ENCODE measurements around the gene ARHGEF16. TPM values are rescaled to one million over a fixed set of nuclear protein-coding genes. Genes with fewer than 3 reads are reported as not detected.

Gene ARHGEF16
- total RNA-seq, 1 experiment from 2014 or later: 17.2 TPM

DNA sequence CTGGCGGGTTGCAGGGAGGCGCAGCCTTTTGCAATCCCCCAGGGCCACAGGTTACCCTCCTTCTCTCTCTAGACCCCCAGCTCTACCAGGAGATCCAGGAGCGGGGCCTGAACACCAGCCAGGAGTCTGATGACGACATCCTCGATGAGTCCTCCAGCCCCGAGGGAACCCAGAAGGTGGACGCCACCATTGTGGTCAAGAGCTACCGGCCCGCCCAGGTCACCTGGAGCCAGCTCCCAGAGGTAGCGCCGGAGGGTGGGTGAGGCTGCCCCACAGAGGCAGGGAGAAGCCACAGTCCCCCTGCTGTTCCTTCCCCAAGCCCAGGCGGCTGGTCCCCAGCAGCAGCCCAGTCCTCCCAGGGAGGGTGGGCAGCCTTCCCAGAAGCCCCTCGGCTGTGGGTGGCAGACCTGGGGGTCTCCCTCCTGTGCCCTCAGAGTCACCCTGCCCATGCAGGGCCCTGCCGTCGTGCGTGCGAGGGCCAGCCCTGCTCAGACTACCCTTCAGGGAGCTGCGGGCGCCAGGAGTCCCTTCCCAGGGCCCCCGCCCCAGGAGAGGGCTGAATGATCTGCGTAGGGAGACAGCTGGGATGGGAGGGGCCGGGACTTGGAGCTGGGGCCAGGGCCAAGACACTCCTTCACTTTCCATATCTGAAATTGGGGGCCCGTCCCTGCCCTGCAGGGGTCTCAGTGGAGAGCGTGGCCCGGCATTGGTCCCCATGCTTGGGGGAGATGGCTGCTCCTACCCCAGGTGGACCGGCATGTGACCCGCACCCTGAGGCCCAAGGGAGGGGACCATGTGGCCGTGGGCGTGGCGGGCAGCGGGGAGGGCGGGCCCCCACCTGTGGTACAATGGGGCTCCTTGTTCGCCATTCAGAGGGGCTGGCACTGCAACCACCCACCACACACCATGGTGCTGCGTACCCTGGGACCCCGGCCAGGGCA, 12.9 kb downstream of the ARHGEF16 start (continued):
- TF ChIP-seq, protein P1, sequence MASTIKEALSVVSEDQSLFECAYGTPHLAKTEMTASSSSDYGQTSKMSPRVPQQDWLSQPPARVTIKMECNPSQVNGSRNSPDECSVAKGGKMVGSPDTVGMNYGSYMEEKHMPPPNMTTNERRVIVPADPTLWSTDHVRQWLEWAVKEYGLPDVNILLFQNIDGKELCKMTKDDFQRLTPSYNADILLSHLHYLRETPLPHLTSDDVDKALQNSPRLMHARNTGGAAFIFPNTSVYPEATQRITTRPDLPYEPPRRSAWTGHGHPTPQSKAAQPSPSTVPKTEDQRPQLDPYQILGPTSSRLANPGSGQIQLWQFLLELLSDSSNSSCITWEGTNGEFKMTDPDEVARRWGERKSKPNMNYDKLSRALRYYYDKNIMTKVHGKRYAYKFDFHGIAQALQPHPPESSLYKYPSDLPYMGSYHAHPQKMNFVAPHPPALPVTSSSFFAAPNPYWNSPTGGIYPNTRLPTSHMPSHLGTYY (CRISPR knock-in tag; IDR thresholded peaks at IDR 0.05): no peak
- TF ChIP-seq, protein P2, sequence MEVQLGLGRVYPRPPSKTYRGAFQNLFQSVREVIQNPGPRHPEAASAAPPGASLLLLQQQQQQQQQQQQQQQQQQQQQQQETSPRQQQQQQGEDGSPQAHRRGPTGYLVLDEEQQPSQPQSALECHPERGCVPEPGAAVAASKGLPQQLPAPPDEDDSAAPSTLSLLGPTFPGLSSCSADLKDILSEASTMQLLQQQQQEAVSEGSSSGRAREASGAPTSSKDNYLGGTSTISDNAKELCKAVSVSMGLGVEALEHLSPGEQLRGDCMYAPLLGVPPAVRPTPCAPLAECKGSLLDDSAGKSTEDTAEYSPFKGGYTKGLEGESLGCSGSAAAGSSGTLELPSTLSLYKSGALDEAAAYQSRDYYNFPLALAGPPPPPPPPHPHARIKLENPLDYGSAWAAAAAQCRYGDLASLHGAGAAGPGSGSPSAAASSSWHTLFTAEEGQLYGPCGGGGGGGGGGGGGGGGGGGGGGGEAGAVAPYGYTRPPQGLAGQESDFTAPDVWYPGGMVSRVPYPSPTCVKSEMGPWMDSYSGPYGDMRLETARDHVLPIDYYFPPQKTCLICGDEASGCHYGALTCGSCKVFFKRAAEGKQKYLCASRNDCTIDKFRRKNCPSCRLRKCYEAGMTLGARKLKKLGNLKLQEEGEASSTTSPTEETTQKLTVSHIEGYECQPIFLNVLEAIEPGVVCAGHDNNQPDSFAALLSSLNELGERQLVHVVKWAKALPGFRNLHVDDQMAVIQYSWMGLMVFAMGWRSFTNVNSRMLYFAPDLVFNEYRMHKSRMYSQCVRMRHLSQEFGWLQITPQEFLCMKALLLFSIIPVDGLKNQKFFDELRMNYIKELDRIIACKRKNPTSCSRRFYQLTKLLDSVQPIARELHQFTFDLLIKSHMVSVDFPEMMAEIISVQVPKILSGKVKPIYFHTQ (CRISPR knock-in tag; IDR thresholded peaks at IDR 0.05): no peak
- TF ChIP-seq ZNF121 (CRISPR knock-in tag; IDR thresholded peaks at IDR 0.05) (no peak), ZNF263 (CRISPR knock-in tag; IDR thresholded peaks at IDR 0.05; ENCODE audit: low read depth) (no peak), ZNF219 (CRISPR knock-in tag; IDR thresholded peaks at IDR 0.05; ENCODE audit: borderline replicate concordance) (no peak), SMAD3 (CRISPR knock-in tag; IDR thresholded peaks at IDR 0.05; ENCODE audit: borderline replicate concordance) (no peak), ZNF671 (CRISPR knock-in tag; IDR thresholded peaks at IDR 0.05) (no peak), TEAD1 (CRISPR knock-in tag; IDR thresholded peaks at IDR 0.05) (no peak)
- TF ChIP-seq, protein P3, sequence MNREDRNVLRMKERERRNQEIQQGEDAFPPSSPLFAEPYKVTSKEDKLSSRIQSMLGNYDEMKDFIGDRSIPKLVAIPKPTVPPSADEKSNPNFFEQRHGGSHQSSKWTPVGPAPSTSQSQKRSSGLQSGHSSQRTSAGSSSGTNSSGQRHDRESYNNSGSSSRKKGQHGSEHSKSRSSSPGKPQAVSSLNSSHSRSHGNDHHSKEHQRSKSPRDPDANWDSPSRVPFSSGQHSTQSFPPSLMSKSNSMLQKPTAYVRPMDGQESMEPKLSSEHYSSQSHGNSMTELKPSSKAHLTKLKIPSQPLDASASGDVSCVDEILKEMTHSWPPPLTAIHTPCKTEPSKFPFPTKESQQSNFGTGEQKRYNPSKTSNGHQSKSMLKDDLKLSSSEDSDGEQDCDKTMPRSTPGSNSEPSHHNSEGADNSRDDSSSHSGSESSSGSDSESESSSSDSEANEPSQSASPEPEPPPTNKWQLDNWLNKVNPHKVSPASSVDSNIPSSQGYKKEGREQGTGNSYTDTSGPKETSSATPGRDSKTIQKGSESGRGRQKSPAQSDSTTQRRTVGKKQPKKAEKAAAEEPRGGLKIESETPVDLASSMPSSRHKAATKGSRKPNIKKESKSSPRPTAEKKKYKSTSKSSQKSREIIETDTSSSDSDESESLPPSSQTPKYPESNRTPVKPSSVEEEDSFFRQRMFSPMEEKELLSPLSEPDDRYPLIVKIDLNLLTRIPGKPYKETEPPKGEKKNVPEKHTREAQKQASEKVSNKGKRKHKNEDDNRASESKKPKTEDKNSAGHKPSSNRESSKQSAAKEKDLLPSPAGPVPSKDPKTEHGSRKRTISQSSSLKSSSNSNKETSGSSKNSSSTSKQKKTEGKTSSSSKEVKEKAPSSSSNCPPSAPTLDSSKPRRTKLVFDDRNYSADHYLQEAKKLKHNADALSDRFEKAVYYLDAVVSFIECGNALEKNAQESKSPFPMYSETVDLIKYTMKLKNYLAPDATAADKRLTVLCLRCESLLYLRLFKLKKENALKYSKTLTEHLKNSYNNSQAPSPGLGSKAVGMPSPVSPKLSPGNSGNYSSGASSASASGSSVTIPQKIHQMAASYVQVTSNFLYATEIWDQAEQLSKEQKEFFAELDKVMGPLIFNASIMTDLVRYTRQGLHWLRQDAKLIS (CRISPR knock-in tag; IDR thresholded peaks at IDR 0.05; ENCODE audit: borderline replicate concordance): no peak
- TF ChIP-seq, protein P4, sequence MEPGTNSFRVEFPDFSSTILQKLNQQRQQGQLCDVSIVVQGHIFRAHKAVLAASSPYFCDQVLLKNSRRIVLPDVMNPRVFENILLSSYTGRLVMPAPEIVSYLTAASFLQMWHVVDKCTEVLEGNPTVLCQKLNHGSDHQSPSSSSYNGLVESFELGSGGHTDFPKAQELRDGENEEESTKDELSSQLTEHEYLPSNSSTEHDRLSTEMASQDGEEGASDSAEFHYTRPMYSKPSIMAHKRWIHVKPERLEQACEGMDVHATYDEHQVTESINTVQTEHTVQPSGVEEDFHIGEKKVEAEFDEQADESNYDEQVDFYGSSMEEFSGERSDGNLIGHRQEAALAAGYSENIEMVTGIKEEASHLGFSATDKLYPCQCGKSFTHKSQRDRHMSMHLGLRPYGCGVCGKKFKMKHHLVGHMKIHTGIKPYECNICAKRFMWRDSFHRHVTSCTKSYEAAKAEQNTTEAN (CRISPR knock-in tag; IDR thresholded peaks at IDR 0.05): no peak
- TF ChIP-seq, protein P5, sequence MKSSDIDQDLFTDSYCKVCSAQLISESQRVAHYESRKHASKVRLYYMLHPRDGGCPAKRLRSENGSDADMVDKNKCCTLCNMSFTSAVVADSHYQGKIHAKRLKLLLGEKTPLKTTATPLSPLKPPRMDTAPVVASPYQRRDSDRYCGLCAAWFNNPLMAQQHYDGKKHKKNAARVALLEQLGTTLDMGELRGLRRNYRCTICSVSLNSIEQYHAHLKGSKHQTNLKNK (CRISPR knock-in tag; IDR thresholded peaks at IDR 0.05): no peak

DNA sequence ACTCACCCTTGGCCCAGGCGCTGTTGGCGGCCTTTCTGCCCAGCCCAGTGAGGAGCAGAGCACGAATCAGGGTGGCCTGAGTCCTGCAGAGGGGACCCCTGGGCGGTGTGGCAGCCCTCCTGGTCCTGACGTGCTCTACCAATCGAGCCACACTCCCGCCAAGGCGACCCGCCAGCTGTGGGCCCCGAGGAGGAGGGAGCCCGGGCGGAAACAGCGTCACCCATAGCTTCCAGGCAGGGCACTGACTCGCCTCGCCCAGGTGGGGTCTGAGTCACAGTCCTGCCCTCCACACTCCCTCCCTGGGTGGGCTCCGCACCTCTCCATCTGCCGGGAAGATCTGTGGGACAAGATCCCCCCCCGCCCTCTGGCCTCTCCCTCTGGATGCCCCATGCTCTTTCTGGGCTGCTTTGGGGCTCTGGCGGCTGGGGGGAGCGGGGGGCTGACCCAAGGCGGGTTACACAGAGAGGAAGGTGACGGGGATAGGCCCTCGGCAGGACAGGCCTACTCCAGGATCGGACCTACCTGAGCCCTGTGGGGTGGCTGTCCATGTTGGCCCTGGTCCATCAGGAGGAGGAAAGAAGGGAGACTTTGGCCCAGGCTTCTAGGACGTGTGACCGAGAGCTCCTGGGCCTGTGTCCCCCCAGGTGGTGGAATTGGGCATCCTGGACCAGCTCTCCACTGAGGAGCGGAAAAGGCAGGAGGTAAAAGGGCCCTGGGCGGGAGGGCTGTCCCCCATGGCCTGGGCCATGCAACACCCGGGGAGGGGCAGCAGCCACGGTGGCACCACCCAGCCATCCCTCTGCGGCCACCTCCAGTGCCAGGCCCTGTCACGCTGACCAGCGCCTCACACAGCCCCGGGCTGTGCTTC, 14.0 kb downstream of the ARHGEF16 start:
- ATAC-seq (no peak), DNase-seq (ENCODE audit: low spot score) (peak; percentile 9)
- Mint-ChIP-seq H3K4me1 (peaks cover 17% of the 10 kb centered on the region), H3K4me3 (no peak overlapping the region), H3K9me3 (no peaks in the 10 kb centered on the region), H3K27ac (no peak overlapping the region), H3K27me3 (ENCODE audit: low read depth) (no peaks in the 10 kb centered on the region), H3K36me3 (peaks cover 5% of the 10 kb centered on the region; the same call in 1 of the 2 replicates)
- CTCF ChIA-PET: interaction anchor here (1.2 to 6.7 kb wide), 3 partner anchors 15 to 97 kb away, joined by 3 to 41 read pairs (median 13); no protein-coding TSS in a partner anchor
- POLR2A ChIA-PET: no interaction called here
- TF ChIP-seq, protein P6, sequence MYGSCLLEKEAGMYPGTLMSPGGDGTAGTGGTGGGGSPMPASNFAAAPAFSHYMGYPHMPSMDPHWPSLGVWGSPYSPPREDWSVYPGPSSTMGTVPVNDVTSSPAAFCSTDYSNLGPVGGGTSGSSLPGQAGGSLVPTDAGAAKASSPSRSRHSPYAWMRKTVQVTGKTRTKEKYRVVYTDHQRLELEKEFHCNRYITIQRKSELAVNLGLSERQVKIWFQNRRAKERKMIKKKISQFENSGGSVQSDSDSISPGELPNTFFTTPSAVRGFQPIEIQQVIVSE (CRISPR knock-in tag; IDR thresholded peaks at IDR 0.05; ENCODE audit: borderline replicate concordance): no peak
- TF ChIP-seq, protein P7, sequence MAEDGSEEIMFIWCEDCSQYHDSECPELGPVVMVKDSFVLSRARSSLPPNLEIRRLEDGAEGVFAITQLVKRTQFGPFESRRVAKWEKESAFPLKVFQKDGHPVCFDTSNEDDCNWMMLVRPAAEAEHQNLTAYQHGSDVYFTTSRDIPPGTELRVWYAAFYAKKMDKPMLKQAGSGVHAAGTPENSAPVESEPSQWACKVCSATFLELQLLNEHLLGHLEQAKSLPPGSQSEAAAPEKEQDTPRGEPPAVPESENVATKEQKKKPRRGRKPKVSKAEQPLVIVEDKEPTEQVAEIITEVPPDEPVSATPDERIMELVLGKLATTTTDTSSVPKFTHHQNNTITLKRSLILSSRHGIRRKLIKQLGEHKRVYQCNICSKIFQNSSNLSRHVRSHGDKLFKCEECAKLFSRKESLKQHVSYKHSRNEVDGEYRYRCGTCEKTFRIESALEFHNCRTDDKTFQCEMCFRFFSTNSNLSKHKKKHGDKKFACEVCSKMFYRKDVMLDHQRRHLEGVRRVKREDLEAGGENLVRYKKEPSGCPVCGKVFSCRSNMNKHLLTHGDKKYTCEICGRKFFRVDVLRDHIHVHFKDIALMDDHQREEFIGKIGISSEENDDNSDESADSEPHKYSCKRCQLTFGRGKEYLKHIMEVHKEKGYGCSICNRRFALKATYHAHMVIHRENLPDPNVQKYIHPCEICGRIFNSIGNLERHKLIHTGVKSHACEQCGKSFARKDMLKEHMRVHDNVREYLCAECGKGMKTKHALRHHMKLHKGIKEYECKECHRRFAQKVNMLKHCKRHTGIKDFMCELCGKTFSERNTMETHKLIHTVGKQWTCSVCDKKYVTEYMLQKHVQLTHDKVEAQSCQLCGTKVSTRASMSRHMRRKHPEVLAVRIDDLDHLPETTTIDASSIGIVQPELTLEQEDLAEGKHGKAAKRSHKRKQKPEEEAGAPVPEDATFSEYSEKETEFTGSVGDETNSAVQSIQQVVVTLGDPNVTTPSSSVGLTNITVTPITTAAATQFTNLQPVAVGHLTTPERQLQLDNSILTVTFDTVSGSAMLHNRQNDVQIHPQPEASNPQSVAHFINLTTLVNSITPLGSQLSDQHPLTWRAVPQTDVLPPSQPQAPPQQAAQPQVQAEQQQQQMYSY (CRISPR knock-in tag; IDR thresholded peaks at IDR 0.05): no peak
- TF ChIP-seq NR3C1 (CRISPR knock-in tag; conservative IDR thresholded peaks at IDR 0.05; ENCODE audit: low read depth) (no peak), TEAD1 (CRISPR knock-in tag; IDR thresholded peaks at IDR 0.05) (no peak), HMGA2 (CRISPR knock-in tag; IDR thresholded peaks at IDR 0.05) (no peak), CREB1 (CRISPR knock-in tag; IDR thresholded peaks at IDR 0.05) (no peak), RELA (CRISPR knock-in tag; IDR thresholded peaks at IDR 0.05; ENCODE audit: borderline replicate concordance) (no peak), ELF4 (CRISPR knock-in tag; IDR thresholded peaks at IDR 0.05; ENCODE audit: low read depth) (no peak), ZNF671 (CRISPR knock-in tag; IDR thresholded peaks at IDR 0.05) (no peak), TEAD4 (CRISPR knock-in tag; IDR thresholded peaks at IDR 0.05) (no peak)

Measured in WTC11 (cell line).